Subcutaneous adipose tissue (tissue), 4 donors: ENCODE data around the gene MAST4. TPM values are rescaled to one million over a fixed set of nuclear protein-coding genes. Genes with fewer than 3 reads are reported as not detected.

Source experiments
- total RNA-seq, 4 donors: library from RNA; depleted of rRNA; stranded (reverse); fragments of >200 nt; gene quantifications; one replicate each; pipeline ENCODE4 v1.1.0, GENCODE V29; 2016
- TF ChIP-seq, protein P1 (sequence below): fragments of 450-650 bp; IDR thresholded peaks from one replicate; pipeline ENCODE4 v1.5.1; 2016; ENCODE audit warnings: low read depth, mild to moderate bottlenecking, control low read depth, antibody characterized with exemption, moderate library complexity

The MAST4 gene
- total RNA-seq, 4 donors from 2014 or later: 35.2 to 60.7 (median 52.9) TPM

DNA sequence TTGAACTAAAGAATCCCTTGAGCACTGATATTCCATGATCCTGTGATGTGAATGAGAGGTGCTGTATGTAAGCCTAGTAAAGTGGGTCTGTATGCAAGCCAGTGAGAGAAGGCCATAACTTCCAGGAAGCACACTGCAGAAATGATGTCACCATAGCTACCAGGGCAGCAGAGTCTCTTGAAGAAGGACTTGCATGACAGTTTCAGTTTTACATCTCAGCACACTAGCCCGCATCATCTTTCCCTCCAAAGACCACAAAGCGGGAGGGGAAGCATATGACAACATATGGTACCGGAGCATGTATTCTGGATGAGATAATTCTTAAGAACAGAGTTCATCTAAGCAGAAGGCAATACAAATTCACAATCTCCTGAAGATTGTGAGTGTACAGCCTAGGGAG lies 37.6 kb upstream of the MAST4 start:
- TF ChIP-seq, protein P1, sequence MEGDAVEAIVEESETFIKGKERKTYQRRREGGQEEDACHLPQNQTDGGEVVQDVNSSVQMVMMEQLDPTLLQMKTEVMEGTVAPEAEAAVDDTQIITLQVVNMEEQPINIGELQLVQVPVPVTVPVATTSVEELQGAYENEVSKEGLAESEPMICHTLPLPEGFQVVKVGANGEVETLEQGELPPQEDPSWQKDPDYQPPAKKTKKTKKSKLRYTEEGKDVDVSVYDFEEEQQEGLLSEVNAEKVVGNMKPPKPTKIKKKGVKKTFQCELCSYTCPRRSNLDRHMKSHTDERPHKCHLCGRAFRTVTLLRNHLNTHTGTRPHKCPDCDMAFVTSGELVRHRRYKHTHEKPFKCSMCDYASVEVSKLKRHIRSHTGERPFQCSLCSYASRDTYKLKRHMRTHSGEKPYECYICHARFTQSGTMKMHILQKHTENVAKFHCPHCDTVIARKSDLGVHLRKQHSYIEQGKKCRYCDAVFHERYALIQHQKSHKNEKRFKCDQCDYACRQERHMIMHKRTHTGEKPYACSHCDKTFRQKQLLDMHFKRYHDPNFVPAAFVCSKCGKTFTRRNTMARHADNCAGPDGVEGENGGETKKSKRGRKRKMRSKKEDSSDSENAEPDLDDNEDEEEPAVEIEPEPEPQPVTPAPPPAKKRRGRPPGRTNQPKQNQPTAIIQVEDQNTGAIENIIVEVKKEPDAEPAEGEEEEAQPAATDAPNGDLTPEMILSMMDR: no peak

DNA sequence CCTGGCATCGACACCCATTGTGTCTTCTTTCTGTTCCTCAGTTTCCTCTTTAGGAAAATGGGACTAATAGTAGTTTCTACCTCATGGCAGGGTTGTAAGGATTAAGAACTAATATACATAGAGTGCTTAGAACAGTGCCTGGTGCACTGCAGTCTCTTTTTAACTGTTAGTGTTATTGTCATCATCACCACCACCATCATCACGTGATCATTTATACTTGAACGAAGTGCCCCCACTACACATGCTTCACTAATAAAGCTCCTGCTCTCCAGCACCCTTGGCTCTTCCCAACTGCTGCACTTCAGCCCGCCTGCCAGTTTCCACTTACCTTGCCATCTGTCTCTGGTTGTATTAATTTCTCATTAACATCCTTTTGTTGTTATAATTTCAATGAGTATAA lies 35.8 kb upstream of the MAST4 start:
- TF ChIP-seq, protein P1: no peak

DNA sequence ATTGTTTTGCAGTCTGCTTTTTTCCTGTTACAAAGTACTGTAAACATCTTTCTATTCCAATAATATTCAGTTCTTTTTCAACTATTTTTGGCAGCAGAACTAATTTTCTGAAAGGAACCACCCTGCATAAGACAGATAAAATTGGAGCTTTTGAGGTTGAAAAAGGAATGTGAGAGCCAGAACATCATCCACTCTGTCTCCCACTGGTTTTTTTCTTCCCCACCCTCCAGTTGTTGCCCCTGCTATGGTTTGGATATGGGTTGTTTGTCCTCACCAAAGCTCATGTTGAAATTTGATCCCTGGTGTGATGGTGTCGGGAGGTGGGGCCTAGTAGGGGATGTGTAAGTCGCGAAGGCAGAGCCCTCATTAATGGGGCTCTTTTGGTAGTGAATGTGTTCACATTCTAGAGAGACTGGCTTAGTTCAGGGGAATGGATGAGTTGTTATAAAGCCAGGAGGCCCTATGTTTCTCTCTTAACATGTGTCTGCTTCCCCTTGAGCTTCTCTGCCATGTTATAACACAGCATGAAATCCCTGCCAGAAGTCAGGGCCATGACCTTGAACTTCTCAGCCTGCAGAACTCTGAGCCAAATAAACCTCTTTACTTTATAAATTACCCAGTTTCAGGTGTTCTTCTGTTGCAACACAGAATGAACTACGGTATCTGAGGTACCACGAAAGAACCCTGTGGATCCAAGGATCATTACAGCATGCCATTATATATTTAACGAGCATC lies 34.8 kb upstream of the MAST4 start:
- TF ChIP-seq, protein P1: no peak

GRCh38 chr5:66565878-66566277 lies 30.3 kb upstream of the MAST4 start:
- TF ChIP-seq, protein P1: no peak

DNA sequence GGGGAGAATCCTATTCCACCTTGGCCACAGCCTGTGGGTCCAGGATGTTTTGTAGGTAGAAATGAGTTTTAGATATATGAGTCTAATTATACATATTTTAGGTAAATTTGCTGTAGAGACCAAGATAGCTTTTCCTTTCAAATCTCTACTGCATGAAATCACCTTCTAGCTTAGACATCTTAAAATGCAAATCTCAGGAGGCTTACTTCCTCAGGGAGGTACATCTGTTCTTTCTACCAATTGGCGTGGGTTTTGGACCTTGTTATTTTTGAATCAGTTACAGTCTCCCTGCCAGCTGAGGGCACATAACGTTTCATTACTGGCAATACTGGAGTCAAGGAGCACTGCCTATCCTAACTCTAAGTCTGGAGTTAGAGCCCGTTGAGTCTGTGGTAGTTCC lies 28.7 kb upstream of the MAST4 start:
- TF ChIP-seq, protein P1: no peak

GRCh38 chr5:66570201-66570600 lies 26.0 kb upstream of the MAST4 start:
- TF ChIP-seq, protein P1: no peak

- TF ChIP-seq, protein P1: no peak
Observed at GRCh38 chr5:66573733-66574132, 22.5 kb upstream of the MAST4 start.
